K562 (cell line): ENCODE measurements around the gene LSS. TPM values are rescaled to one million over a fixed set of nuclear protein-coding genes. Genes with fewer than 3 reads are reported as not detected.

ENCODE experiments used
- CBFA2T2 ChIP-seq: fragments of 450-650 bp; conservative IDR thresholded peaks from 2 replicates; pipeline ENCODE4 v1.6.1; 2017; ENCODE audit warnings: mild to moderate bottlenecking
- GATAD2A ChIP-seq: fragments of 450-650 bp; IDR thresholded peaks from 2 replicates; pipeline ENCODE4 v1.6.1; 2017
- GTF2B ChIP-seq: IDR thresholded peaks from 2 replicates; pipeline ENCODE4 v1.6.1; 2011; ENCODE audit not compliant: insufficient read length; ENCODE audit errors: extremely low read depth
- GTF2E2 ChIP-seq: fragments of 200-800 bp; sonication (Bioruptor generic); IDR thresholded peaks from 2 replicates; pipeline ENCODE4 v1.6.1; 2016; ENCODE audit warnings: missing genetic modification characterization, missing compliant biosample characterization
- IFI16 ChIP-seq: fragments of 250-450 bp; sonication (Bioruptor Pico); IDR thresholded peaks from 2 replicates; pipeline ENCODE4 v2.1.2; 2022; ENCODE audit warnings: mild to moderate bottlenecking, inconsistent platforms
- MTA3 ChIP-seq: fragments of 450-650 bp; formaldehyde crosslinking; IDR thresholded peaks from 2 replicates; pipeline ENCODE4 v1.6.1; 2017; ENCODE audit warnings: mild to moderate bottlenecking, borderline replicate concordance
- NFE2 ChIP-seq: IDR thresholded peaks from 2 replicates; pipeline ENCODE4 v1.6.1; 2014; ENCODE audit warnings: antibody characterized with exemption, low read depth
- PHF21A ChIP-seq: fragments of 450-650 bp; IDR thresholded peaks from 2 replicates; pipeline ENCODE4 v1.6.1; 2017; ENCODE audit warnings: low read depth, borderline replicate concordance
- ZNF146 ChIP-seq: IDR thresholded peaks from one replicate; pipeline ENCODE4 v1.6.1; 2018; ENCODE audit warnings: missing compliant biosample characterization; ENCODE audit not compliant: unreplicated experiment
- ZNF318 ChIP-seq, 2 experiments: fragments of 450-650 bp; IDR thresholded peaks; 2 replicates each; pipeline ENCODE4 v1.6.1; 2016; ENCODE audit warnings: mild to moderate bottlenecking in 2 of 2, borderline replicate concordance in 1 of 2, low read depth in 1 of 2, moderate library complexity in 1 of 2
- ZNF518B ChIP-seq: fragments of 250-450 bp; sonication (Bioruptor Pico); IDR thresholded peaks from 2 replicates; pipeline ENCODE4 v1.5.0; 2021; ENCODE audit warnings: mild to moderate bottlenecking, moderate library complexity
- ZNF740 ChIP-seq, 3 experiments: fragments of 200-800 bp in 1 of 3; sonication (Bioruptor generic) in 1 of 3; sonication (generic) in 1 of 3; formaldehyde crosslinking in 1 of 3; IDR thresholded peaks; 2 replicates each; pipeline versions ENCODE4 v1.6.1 to v1.8.0; 2016 to 2022; ENCODE audit warnings: mild to moderate bottlenecking in 2 of 3, missing compliant biosample characterization in 2 of 3, missing genetic modification characterization in 2 of 3, missing genetic modification reagents in 1 of 3
- polyA plus RNA-seq, 8 experiments: library from polyadenylated mRNA; depleted of rRNA in 4 of 8; stranded (reverse) in 5 of 8; unstranded in 3 of 8; fragments of >200 nt; fragmentation: Nextera tagmentation in 2 of 8; fragmentation: Illumina TruSeq in 1 of 8; extraction: Ambion mirVana in 2 of 8; extraction: Trizol in 1 of 8; gene quantifications; 2 replicates each; pipeline versions ENCODE4 v1.2.1 to v1.2.3, GENCODE V29; 2011 to 2014; ENCODE audit warnings: inconsistent platforms in 1 of 8, missing spikeins in 1 of 8
- total RNA-seq, 7 experiments: library from RNA; depleted of rRNA in 6 of 7; stranded (reverse); fragments of >200 nt in 6 of 7; fragmentation: Illumina TruSeq in 2 of 7; extraction: Trizol in 2 of 7; gene quantifications; 2 replicates each; pipeline versions ENCODE4 v1.2.1 to v1.2.3, GENCODE V29; 2011 to 2021; ENCODE audit warnings: low replicate concordance in 1 of 7

The LSS gene
- total and polyA plus RNA-seq, 9 of the 15 experiments (the other 6 are each of a cell fraction or from before 2014, with no cell fraction given): 2.2 to 89.5 (median 37.4) TPM

GRCh38 chr21:46184625-46185555 is 43.7 kb downstream of the LSS start (continued):
- TF ChIP-seq GTF2E2 (no peak), ZNF146 (CRISPR knock-in tag) (no peak), ZNF740 (CRISPR knock-in tag; IDR thresholded peaks at IDR 0.05) (no peak), ZNF740 (tag; IDR thresholded peaks at IDR 0.05) (no peak), CBFA2T2 (no peak), ZNF518B (CRISPR knock-in tag) (no peak), GTF2B (no peak), MTA3 (peak; percentile 31; the same call in 1 of the 2 replicates), PHF21A (no peak), ZNF318 (IDR thresholded peaks at IDR 0.05; ENCODE audit: borderline replicate concordance in 1 of 2, low read depth in 1 of 2) (no peak), NFE2 (no peak), GATAD2A (no peak), IFI16 (CRISPR knock-in tag) (no peak)
